ENCODE results near the gene RBM11. TPM values are rescaled to one million over a fixed set of nuclear protein-coding genes. Genes with fewer than 3 reads are reported as not detected.

Gene RBM11
- total and polyA plus RNA-seq, 9 of the 15 experiments (the other 6 are each of a cell fraction or from before 2014, with no cell fraction given), result 0.98 to 5.3 (median 2.9) TPM

DNA sequence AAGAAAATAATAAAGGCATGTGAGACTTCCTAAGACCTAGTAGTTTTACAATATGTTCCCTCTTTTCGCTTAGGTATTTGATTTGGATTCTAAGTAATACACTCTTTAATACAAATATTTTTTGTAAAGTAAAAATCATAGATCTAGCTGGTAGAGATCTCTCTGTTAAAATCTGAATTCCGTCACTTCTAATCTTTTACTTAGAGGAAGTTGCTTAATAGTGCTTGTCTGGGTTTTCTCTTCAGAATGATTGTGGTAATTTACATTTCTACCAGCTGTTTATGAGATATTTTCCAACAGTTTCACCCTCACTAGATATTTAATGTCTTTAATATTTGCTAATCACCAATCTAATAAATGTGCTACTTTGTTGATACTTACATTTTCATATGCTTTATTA lies 23.3 kb downstream of the RBM11 start:
- FAIRE-seq, result no peak
- 21% methylated on average over 2 of the region's 2 CpGs for WGBS (ENCODE audit: insufficient coverage, low coverage, missing lambda C conversion rate)
- no peaks in the 10 kb centered on the region for H4K20me1 ChIP-seq (replicated peaks; ENCODE audit: control insufficient read depth, insufficient read depth, low read length)
- in situ Hi-C loops (cut with MboI), result no loop called here
- H3K9me3 ChIP-seq (replicated peaks; ENCODE audit: control insufficient read depth, insufficient read depth, low read depth, low read length), result no peaks in the 10 kb centered on the region
- H3K36me3 ChIP-seq (ENCODE audit: control insufficient read depth, insufficient read depth, low read length), result no peaks in the 10 kb centered on the region
- no peak overlapping the region for H2AFZ ChIP-seq (ENCODE audit: low read depth, low read length)
- no peaks in the 10 kb centered on the region; a peak in 1 of 5 replicates for H3K4me1 ChIP-seq (replicated peaks in 1 of 2; ENCODE audit: control insufficient read depth in 2 of 2, insufficient read depth in 2 of 2, low read length in 2 of 2)
- H3K4me3 ChIP-seq, result no peak overlapping the region
- H3K27ac ChIP-seq (ENCODE audit: extremely low read depth, low read depth, low read length), result no peak overlapping the region
- ChIA-PET POLR2A (no interaction called here), CTCF (ENCODE audit: low intra/inter-chr PET ratio) (no interaction called here)
- H3K79me2 ChIP-seq (ENCODE audit: control insufficient read depth, insufficient read depth, low read length), result no peaks in the 10 kb centered on the region
- TF ChIP-seq KLF16 (IDR thresholded peaks at IDR 0.05), result no peak
- no peak for DNase-seq (ENCODE audit: extremely low read depth in 1 of 4, low spot score in 3 of 4)
- H3K9ac ChIP-seq (ENCODE audit: insufficient read depth in 1 of 2, low read depth in 2 of 2, low read length in 2 of 2), result no peak overlapping the region
- BruUV-seq (replicated peaks), result no TSS peak
- intact Hi-C loops (cut with micrococcal nuclease), result no loop called here
- no peaks in the 10 kb centered on the region for H3K27me3 ChIP-seq (ENCODE audit: control insufficient read depth in 2 of 2, insufficient read depth in 2 of 2, low read length in 2 of 2)
- no peaks in the 10 kb centered on the region for H3K9me1 ChIP-seq (ENCODE audit: control insufficient read depth, insufficient read depth, low read length)
- no peak overlapping the region for H3K4me2 ChIP-seq (ENCODE audit: insufficient read depth, low read length)
- ATAC-seq, result no peak

DNA sequence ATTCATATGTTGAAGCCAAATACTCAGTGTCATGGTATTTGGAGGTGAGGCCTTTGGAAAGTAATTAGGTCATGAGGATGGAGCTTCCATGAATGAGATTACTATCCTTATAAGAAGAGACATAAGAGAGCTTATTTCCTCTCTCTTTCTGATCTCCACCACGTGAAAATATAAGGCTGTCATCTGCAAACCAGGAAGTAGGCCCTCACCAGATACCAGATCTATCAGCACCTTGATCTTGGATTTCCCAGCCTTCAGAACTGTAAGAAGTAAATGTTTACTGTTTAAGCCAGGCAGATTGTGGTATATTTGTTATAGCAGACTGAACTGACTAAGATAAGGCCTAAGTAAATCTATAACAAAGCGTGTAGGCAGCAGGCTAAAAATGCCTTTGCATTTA lies 25.3 kb downstream of the RBM11 start:
- ChIA-PET CTCF (ENCODE audit: low intra/inter-chr PET ratio) (no interaction called here), POLR2A (no interaction called here)
- H4K20me1 ChIP-seq (replicated peaks; ENCODE audit: control insufficient read depth, insufficient read depth, low read length), result no peaks in the 10 kb centered on the region
- H3K27ac ChIP-seq (ENCODE audit: extremely low read depth, low read depth, low read length), result no peak overlapping the region
- intact Hi-C loops (cut with micrococcal nuclease), result no loop called here
- ATAC-seq (no peak), DNase-seq (ENCODE audit: extremely low read depth in 1 of 4, low spot score in 3 of 4) (no peak), FAIRE-seq (no peak)
- H3K9me3 ChIP-seq (replicated peaks; ENCODE audit: control insufficient read depth, insufficient read depth, low read depth, low read length), result no peaks in the 10 kb centered on the region
- H3K9ac ChIP-seq (ENCODE audit: insufficient read depth in 1 of 2, low read depth in 2 of 2, low read length in 2 of 2), result no peak overlapping the region
- H3K4me3 ChIP-seq, result no peak overlapping the region
- H3K36me3 ChIP-seq (ENCODE audit: control insufficient read depth, insufficient read depth, low read length), result no peaks in the 10 kb centered on the region
- no TSS peak for BruUV-seq (replicated peaks)
- no peaks in the 10 kb centered on the region for H3K9me1 ChIP-seq (ENCODE audit: control insufficient read depth, insufficient read depth, low read length)
- no peaks in the 10 kb centered on the region for H3K79me2 ChIP-seq (ENCODE audit: control insufficient read depth, insufficient read depth, low read length)
- no peaks in the 10 kb centered on the region for H3K27me3 ChIP-seq (ENCODE audit: control insufficient read depth in 2 of 2, insufficient read depth in 2 of 2, low read length in 2 of 2)
- WGBS (ENCODE audit: insufficient coverage, low coverage, missing lambda C conversion rate), result 3% methylated on average over 2 of the region's 2 CpGs
- H3K4me1 ChIP-seq (replicated peaks in 1 of 2; ENCODE audit: control insufficient read depth in 2 of 2, insufficient read depth in 2 of 2, low read length in 2 of 2), result no peaks in the 10 kb centered on the region; a peak in 1 of 5 replicates
- in situ Hi-C loops (cut with MboI), result no loop called here
- no peak overlapping the region for H3K4me2 ChIP-seq (ENCODE audit: insufficient read depth, low read length)
- peak overlapping the region; percentile 61; the same call in 1 of the 2 replicates for H2AFZ ChIP-seq (ENCODE audit: low read depth, low read length)
- TF ChIP-seq, protein P1, sequence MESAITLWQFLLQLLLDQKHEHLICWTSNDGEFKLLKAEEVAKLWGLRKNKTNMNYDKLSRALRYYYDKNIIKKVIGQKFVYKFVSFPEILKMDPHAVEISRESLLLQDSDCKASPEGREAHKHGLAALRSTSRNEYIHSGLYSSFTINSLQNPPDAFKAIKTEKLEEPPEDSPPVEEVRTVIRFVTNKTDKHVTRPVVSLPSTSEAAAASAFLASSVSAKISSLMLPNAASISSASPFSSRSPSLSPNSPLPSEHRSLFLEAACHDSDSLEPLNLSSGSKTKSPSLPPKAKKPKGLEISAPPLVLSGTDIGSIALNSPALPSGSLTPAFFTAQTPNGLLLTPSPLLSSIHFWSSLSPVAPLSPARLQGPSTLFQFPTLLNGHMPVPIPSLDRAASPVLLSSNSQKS (CRISPR knock-in tag; IDR thresholded peaks at IDR 0.05), result no peak
- TF ChIP-seq, protein P2, sequence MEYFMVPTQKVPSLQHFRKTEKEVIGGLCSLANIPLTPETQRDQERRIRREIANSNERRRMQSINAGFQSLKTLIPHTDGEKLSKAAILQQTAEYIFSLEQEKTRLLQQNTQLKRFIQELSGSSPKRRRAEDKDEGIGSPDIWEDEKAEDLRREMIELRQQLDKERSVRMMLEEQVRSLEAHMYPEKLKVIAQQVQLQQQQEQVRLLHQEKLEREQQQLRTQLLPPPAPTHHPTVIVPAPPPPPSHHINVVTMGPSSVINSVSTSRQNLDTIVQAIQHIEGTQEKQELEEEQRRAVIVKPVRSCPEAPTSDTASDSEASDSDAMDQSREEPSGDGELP (CRISPR knock-in tag; IDR thresholded peaks at IDR 0.05; ENCODE audit: borderline replicate concordance), result no peak
- TF ChIP-seq, protein P3, sequence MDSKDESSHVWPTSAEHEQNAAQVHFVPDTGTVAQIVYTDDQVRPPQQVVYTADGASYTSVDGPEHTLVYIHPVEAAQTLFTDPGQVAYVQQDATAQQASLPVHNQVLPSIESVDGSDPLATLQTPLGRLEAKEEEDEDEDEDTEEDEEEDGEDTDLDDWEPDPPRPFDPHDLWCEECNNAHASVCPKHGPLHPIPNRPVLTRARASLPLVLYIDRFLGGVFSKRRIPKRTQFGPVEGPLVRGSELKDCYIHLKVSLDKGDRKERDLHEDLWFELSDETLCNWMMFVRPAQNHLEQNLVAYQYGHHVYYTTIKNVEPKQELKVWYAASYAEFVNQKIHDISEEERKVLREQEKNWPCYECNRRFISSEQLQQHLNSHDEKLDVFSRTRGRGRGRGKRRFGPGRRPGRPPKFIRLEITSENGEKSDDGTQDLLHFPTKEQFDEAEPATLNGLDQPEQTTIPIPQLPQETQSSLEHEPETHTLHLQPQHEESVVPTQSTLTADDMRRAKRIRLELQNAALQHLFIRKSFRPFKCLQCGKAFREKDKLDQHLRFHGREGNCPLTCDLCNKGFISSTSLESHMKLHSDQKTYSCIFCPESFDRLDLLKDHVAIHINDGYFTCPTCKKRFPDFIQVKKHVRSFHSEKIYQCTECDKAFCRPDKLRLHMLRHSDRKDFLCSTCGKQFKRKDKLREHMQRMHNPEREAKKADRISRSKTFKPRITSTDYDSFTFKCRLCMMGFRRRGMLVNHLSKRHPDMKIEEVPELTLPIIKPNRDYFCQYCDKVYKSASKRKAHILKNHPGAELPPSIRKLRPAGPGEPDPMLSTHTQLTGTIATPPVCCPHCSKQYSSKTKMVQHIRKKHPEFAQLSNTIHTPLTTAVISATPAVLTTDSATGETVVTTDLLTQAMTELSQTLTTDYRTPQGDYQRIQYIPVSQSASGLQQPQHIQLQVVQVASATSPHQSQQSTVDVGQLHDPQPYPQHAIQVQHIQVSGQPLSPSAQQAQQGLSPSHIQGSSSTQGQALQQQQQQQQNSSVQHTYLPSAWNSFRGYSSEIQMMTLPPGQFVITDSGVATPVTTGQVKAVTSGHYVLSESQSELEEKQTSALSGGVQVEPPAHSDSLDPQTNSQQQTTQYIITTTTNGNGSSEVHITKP (IDR thresholded peaks at IDR 0.05; ENCODE audit: partially characterized antibody), result no peak
- peak; percentile 57; the same call in 1 of the 2 replicates for TF ChIP-seq SMARCE1 (IDR thresholded peaks at IDR 0.05)
- TF ChIP-seq CBX2 (IDR thresholded peaks at IDR 0.05; ENCODE audit: insufficient read depth, low read length, poor library complexity, severe bottlenecking), result no peak
- TF ChIP-seq MEIS2 (IDR thresholded peaks at IDR 0.05; ENCODE audit: partially characterized antibody), result peak; percentile 49
- no peak for TF ChIP-seq BRCA1 (IDR thresholded peaks at IDR 0.05)
- no peak for TF ChIP-seq BRCA1 (CRISPR knock-in tag; IDR thresholded peaks at IDR 0.05)
- TF ChIP-seq, protein P4, sequence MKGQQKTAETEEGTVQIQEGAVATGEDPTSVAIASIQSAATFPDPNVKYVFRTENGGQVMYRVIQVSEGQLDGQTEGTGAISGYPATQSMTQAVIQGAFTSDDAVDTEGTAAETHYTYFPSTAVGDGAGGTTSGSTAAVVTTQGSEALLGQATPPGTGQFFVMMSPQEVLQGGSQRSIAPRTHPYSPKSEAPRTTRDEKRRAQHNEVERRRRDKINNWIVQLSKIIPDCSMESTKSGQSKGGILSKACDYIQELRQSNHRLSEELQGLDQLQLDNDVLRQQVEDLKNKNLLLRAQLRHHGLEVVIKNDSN (CRISPR knock-in tag; IDR thresholded peaks at IDR 0.05), result no peak

All from K562 (cell line).